Activated naive CD8-positive, alpha-beta T cell (primary cell): ENCODE measurements around the gene LRMDA.

Experiments
- H3K27ac Mint-ChIP-seq: one replicate; pipeline ENCODE4 v1.8.0; 2021; ENCODE audit warnings: mixed read lengths
- H3K27me3 Mint-ChIP-seq: one replicate; pipeline ENCODE4 v1.8.0; 2021; ENCODE audit warnings: mixed read lengths
- H3K36me3 Mint-ChIP-seq: one replicate; pipeline ENCODE4 v1.8.0; 2021; ENCODE audit warnings: mixed read lengths
- H3K4me1 Mint-ChIP-seq: one replicate; pipeline ENCODE4 v1.8.0; 2021; ENCODE audit warnings: low read depth, mixed read lengths
- H3K4me3 Mint-ChIP-seq: one replicate; pipeline ENCODE4 v1.8.0; 2021; ENCODE audit warnings: mild to moderate bottlenecking, mixed read lengths
- H3K9me3 Mint-ChIP-seq: one replicate; pipeline ENCODE4 v1.8.0; 2021; ENCODE audit warnings: low read depth, mixed read lengths

Gene LRMDA

DNA sequence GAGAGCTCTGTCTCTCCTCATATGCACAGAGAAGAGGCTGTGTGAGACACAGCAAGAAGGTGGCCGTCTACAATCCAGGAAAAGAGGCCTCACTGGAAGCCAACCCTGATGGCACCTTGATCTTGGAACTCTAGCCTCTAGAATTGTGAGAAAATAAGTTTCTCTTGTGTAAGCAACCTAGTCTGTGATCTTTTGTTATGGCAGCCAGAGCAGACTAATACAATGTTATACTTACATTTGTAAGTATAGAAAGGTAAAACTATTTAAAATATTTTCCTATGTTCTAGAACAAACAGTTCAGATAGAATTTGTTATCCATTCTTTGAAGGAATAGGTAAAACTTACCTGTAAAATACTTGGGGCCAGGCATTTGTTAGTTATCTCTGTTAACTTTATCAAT, 53.3 kb downstream of the LRMDA start:
- H3K36me3 Mint-ChIP-seq, result no peaks in the 10 kb centered on the region
- H3K9me3 Mint-ChIP-seq, result no peaks in the 10 kb centered on the region
- peaks cover 2% of the 10 kb centered on the region for H3K27me3 Mint-ChIP-seq
- H3K27ac Mint-ChIP-seq, result no peak overlapping the region
- H3K4me1 Mint-ChIP-seq, result no peaks in the 10 kb centered on the region
- H3K4me3 Mint-ChIP-seq, result no peak overlapping the region

DNA sequence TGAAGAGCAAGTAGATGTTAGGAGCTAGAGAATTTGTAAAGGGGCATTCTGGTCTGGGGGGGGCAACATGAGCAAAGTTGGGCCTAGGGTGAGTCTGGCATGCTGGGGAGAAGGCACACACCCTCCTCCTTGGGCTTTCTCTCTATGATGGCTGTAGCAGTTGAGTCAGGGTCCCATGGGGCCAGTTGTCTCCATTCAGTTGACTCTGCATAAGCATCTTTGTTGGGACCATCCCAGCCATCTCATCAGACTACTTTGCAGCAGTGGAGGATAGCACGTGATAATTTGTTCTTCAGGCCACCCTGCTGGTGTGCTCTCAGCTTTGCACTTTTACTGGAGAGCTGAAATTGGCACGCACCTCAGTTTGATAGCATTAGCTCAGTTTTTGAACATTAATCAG, 55.2 kb downstream of the LRMDA start:
- Mint-ChIP-seq H3K27me3 (peaks cover 2% of the 10 kb centered on the region), H3K27ac (no peak overlapping the region), H3K36me3 (no peaks in the 10 kb centered on the region), H3K4me3 (no peak overlapping the region), H3K4me1 (no peaks in the 10 kb centered on the region), H3K9me3 (no peaks in the 10 kb centered on the region)

DNA sequence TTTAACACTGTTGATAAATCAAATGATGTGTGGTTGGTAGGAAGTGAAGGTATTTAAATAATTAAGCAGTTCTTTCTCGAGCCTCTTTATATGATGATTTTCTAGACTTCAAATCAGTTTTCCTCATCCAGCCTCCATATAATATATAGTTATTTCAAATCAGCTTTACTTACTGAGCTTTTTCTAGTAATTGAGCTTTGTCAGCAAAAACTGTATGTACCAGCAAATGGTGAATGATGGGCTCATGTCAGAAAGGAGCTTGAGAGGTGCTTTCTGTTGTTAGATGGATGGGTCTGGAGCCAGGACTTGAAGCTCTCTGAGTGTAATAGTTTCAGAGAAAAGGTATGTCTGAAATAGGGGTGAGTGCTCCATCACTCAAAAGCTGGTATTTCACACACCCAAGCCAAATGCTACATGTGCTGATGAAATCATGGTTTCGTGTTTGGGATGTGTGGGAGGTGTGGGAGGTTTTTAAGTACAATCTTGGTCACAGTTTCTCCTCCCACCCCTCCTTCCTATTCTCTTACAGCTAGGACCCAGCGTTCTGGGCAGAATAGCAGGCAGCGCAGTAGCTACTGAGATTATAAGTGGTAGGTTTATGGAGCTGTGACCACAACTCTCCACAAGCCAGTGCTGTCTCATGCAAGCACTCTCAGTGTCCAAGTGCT, 55.8 kb downstream of the LRMDA start:
- no peak overlapping the region for H3K27ac Mint-ChIP-seq
- H3K27me3 Mint-ChIP-seq, result peaks cover 3% of the 10 kb centered on the region
- no peaks in the 10 kb centered on the region for H3K36me3 Mint-ChIP-seq
- H3K4me3 Mint-ChIP-seq, result no peak overlapping the region
- no peaks in the 10 kb centered on the region for H3K4me1 Mint-ChIP-seq
- no peaks in the 10 kb centered on the region for H3K9me3 Mint-ChIP-seq

DNA sequence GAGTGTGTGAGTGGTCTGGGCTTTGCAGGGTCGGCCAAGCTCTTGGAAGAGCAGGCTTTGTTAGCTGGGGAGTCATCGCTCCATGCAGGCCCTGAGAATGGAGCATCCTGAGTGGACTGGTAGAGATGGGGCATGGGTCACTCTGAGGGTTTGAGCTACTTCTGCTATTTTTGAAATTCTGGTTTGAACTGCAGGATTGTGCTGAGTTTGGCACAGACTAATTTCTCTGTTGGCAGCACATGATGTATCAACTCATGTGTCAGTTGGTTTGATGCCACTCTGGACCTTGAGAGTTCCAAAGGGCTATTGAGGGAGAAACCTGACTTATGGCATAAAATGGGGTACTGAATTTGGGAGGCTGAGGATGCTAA, 56.3 kb downstream of the LRMDA start:
- H3K27me3 Mint-ChIP-seq, result peaks cover 4% of the 10 kb centered on the region
- H3K27ac Mint-ChIP-seq, result no peak overlapping the region
- H3K4me1 Mint-ChIP-seq, result no peaks in the 10 kb centered on the region
- H3K9me3 Mint-ChIP-seq, result no peaks in the 10 kb centered on the region
- H3K4me3 Mint-ChIP-seq, result no peak overlapping the region
- no peaks in the 10 kb centered on the region for H3K36me3 Mint-ChIP-seq

DNA sequence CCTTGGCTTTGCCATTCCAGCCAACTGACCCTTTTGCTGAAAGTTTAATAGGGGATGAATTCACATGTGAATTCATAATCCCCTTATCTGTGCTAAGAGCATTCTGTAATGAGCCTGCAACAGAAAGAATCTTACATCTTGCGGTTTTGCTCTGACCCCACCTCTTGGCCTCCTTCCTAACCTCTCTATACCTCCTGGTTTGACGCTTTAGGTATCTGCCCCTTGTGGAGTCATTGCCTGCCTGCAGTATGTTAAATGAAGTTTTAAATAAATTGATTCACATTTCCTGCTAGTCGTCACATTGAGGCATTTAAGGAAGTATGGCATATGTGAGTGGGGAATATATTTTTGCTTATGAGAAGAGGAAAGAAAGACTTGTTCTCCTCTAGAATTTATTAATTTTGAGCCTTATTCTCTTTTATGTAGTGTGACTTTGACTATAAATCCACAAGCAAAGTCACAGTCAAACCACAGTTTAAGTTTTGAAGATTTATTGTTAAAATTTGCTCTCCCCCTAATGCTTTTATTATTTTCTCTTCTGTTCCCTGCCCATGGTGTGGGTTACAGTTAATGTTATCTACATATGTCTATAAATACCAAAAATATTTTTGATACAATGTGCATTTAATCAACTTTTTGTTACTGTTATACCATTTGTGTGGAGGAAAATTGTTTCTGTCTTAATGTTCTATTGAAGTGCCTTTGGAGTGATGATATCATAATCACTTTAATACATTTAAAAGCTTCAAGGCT, 60.9 kb downstream of the LRMDA start:
- H3K27me3 Mint-ChIP-seq, result peaks cover 2% of the 10 kb centered on the region
- no peaks in the 10 kb centered on the region for H3K4me1 Mint-ChIP-seq
- no peaks in the 10 kb centered on the region for H3K9me3 Mint-ChIP-seq
- H3K4me3 Mint-ChIP-seq, result no peak overlapping the region
- no peaks in the 10 kb centered on the region for H3K36me3 Mint-ChIP-seq
- no peak overlapping the region for H3K27ac Mint-ChIP-seq

DNA sequence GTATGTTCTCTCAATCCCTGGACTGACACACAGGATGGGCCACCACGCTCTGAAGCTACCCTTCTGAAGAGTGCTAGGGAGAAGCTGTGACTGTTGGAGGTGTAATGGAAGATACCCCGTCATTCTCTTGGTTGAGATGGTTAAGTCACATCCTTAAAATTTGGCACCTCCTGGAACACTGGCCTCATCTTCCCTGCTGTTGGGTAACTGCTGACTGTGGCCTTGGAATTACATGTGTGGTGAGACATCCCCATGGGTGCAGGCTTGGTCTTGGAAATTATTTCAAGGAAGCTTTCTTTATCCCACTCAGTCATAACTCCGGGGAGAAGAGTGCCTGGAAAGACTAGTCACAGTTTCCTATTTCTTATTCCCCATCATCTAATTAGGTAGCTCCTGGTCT, 62.0 kb downstream of the LRMDA start:
- Mint-ChIP-seq H3K27me3 (peaks cover 2% of the 10 kb centered on the region), H3K4me1 (no peaks in the 10 kb centered on the region), H3K27ac (no peak overlapping the region), H3K4me3 (no peak overlapping the region), H3K9me3 (no peaks in the 10 kb centered on the region), H3K36me3 (no peaks in the 10 kb centered on the region)

DNA sequence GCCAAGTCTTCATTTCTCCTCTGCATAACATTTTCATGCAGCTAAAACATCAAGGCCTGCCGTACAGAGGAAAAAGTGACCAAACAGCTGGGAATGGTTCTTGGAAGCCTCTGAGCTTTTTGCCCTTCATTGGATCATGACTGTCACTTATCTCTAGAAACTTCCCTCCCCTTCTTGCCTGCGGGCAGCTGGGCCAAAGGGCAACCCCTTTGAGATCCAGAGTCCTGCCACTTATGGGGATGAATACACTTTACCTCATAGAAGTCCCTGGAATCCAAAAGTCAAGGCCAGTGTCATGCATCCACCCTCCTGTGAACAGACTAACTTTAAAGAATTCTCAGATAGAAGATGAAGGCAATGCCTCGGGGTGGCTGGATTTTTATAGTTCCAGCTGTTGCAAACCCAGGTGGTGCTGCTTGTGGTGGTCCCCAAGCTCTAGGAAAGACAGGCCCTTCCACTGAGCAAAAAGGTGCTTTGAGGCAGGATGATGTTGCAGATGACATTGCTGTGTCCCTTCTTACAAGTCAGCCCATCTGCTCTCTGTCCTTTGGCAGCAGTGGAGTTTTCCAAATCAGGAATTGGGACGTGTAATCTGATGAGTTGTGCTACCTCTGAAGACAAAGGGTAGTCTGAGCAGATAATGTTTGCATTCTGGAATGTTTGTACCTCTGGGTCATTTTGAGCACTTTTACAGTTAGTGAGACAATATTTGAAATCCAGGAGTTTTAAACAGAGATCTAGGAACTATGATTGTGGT, 64.2 kb downstream of the LRMDA start:
- H3K9me3 Mint-ChIP-seq, result no peaks in the 10 kb centered on the region

DNA sequence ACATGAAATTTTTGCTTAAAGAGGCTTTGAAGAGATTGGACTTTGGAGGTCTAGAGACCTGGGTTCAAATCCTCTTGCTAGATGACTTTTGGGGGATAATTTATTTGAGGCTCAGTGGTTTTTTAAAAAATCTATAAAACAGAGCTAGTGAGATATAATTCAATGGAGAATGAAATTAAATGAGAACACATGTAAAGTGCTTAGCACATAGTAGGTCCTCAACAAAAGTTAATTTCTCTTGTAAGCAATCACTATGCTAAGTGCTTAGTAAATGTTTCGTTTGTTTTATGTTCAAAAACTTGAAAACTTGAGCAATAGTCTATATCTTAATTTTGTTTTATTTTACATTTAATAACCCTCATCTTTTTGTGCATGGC, 64.8 kb downstream of the LRMDA start:
- no peaks in the 10 kb centered on the region for H3K9me3 Mint-ChIP-seq
- H3K27me3 Mint-ChIP-seq, result peaks cover 5% of the 10 kb centered on the region
- H3K36me3 Mint-ChIP-seq, result no peaks in the 10 kb centered on the region
- no peak overlapping the region for H3K4me3 Mint-ChIP-seq
- H3K4me1 Mint-ChIP-seq, result no peaks in the 10 kb centered on the region
- no peak overlapping the region for H3K27ac Mint-ChIP-seq

More for the DNA sequence above, 64.2 kb downstream of the LRMDA start:
- Mint-ChIP-seq H3K4me1 (no peaks in the 10 kb centered on the region), H3K36me3 (no peaks in the 10 kb centered on the region), H3K27me3 (peaks cover 5% of the 10 kb centered on the region), H3K27ac (no peak overlapping the region), H3K4me3 (no peak overlapping the region)

DNA sequence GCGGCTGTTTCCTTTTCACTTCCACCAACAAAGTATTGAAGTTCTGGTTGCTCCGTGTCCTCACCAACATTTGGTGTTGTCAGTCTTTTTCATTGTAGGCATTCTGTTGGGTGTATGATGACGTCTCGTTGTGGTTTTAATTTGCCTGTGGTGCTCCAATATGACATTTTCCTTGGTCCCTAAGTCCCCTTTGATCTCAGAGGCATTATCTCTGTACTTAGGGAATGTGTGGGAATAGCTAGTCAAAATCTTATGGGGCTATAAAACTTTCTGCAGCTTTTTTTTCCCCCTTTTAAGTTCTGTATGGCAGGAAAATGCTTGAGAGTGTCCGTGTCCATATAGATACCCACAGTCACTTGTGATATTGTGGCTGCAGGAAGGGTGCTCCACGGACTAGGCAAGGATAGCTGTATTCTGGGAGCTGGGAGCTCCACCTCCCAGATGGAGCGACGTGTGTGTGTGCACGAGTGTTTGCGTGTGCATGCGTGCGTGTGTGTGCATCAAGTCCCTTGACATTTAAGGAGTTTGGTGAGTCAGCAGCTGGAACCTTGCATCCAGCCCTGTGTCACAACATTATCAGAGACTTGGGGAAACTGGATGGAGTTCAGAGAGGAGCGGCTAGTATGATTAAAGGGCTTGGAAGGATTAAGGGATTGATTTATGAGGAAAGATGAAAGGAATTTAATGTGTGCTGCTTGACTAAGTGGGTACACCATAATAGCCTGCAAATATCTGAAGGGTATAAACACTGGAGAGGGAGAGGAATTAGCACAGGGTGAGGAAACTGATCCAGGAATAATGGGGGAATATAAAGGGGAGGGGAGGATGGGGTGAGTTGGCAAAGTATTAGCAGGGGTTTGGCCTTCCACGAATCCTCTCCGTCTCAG, 66.8 kb downstream of the LRMDA start:
- Mint-ChIP-seq H3K9me3 (no peaks in the 10 kb centered on the region), H3K27me3 (peaks cover 3% of the 10 kb centered on the region), H3K27ac (no peak overlapping the region), H3K4me1 (no peaks in the 10 kb centered on the region), H3K36me3 (no peaks in the 10 kb centered on the region), H3K4me3 (no peak overlapping the region)

DNA sequence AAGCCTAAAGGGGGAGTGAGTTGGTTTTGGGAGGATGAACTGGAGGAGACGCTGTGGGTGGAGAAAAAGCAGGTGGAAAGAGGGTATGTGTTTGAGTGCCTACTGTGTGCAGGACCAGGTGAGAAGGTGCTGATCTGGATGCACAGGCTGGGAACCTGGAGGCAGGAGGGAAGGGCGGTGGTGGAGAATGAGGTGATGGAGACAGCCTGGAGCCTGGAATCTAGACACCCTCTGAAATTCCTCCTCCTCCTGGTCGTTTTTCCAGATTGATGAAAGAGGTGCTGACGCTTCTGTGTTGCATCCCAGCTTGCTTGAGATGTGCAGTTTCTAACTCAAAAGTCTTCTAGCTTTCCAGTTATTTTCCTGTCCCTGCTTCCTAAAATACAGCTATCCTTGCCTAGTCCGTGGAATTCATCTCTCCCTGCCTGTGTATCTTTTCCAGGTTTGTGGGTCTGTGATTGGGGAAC, 67.5 kb downstream of the LRMDA start:
- no peak overlapping the region for H3K27ac Mint-ChIP-seq
- peaks cover 5% of the 10 kb centered on the region for H3K27me3 Mint-ChIP-seq
- no peaks in the 10 kb centered on the region for H3K4me1 Mint-ChIP-seq
- H3K36me3 Mint-ChIP-seq, result no peaks in the 10 kb centered on the region
- H3K9me3 Mint-ChIP-seq, result no peaks in the 10 kb centered on the region
- H3K4me3 Mint-ChIP-seq, result no peak overlapping the region

DNA sequence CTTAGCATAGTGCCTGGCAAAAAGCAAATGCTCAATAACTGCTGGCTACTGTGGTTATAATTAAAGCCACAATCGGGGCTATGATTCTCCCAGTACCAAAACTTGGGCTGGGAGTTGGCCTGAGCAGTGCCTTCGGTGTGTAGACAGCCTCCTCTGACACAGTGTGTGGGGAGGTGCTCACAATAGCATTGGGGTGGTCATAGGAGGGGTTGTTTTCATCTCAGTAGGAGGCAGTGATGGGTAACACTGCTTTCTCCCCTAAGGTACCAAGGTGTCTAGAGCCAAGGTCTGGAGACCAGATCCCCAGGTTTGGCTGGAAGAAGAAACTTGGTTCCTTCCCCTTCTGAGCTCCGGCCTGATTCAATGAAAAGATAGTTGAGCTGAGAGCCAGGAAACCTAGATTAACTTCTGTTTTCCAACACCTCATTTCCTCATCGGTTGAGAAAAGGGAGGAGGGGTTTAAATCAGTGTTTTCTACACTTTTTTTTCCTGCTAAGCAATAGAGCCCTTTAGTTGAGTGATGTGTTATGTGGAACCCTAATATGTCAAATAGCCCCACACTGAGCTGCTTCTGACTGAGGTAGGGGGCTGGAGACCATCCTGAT, 68.2 kb downstream of the LRMDA start:
- peaks cover 5% of the 10 kb centered on the region for H3K27me3 Mint-ChIP-seq
- no peaks in the 10 kb centered on the region for H3K4me1 Mint-ChIP-seq
- no peak overlapping the region for H3K4me3 Mint-ChIP-seq
- H3K9me3 Mint-ChIP-seq, result no peaks in the 10 kb centered on the region
- H3K36me3 Mint-ChIP-seq, result no peaks in the 10 kb centered on the region
- no peak overlapping the region for H3K27ac Mint-ChIP-seq

DNA sequence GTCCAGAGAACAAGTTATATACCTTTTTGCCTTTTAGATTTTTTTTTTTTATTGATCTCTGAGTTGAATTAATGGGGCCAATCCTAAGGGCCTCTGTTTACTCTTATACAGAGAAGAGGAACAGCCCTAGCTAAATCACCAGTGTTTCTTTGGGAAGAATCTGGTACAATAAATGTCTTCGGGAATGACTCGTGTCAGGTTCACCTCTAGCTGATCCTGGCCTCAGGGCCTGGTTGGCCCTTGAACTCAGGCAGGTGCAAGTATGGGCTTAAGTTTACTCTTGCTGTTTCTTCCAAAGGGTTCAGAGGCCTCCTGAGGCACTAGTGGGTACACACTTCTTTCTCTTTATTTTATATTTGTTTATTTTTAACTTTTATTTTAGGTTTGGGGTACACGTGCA, 71.0 kb downstream of the LRMDA start:
- H3K4me3 Mint-ChIP-seq, result no peak overlapping the region
- H3K36me3 Mint-ChIP-seq, result no peaks in the 10 kb centered on the region
- peaks cover 6% of the 10 kb centered on the region for H3K27me3 Mint-ChIP-seq
- H3K27ac Mint-ChIP-seq, result no peak overlapping the region
- H3K9me3 Mint-ChIP-seq, result no peaks in the 10 kb centered on the region
- no peaks in the 10 kb centered on the region for H3K4me1 Mint-ChIP-seq

DNA sequence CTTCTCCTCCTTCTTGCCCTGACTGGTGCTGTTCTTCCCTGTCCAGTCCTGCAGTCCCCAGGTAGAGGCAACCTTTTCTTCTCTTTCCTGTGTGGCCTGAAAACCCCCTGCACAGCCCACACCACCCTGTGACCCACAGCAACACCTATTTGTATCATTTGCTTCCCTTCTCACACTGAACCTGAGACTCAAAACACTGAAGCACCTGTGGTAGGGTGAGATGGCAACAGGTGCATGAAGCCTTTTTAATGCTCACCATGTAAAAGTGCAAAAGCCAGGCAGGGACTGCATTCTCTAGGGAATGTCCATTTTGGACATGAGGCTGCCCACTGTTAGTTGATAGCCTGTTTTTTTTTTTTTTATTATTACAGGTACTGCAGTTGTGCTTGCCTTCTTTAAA, 71.4 kb downstream of the LRMDA start:
- Mint-ChIP-seq H3K9me3 (no peaks in the 10 kb centered on the region), H3K36me3 (no peaks in the 10 kb centered on the region), H3K27me3 (peaks cover 6% of the 10 kb centered on the region), H3K27ac (no peak overlapping the region), H3K4me3 (no peak overlapping the region), H3K4me1 (no peaks in the 10 kb centered on the region)

DNA sequence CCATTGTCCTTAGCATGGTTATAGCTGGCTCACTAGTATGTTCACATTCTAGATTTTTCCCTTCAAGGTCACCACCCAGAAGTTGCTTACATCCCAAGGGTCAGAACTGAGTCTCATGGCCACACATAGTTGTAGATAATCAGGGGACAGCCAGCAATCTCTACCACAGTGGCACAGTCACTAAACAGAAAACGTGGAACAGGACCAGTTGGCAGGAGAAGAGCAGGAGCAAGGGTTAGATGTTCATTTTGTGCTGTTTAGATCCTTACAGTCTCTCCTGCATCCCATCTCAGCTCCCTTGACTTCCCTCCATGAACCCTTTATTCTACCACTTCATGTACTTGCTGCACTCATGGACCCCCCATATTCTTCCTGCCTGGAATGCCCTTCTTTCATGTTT, 73.9 kb downstream of the LRMDA start:
- Mint-ChIP-seq H3K36me3 (no peaks in the 10 kb centered on the region), H3K27ac (no peak overlapping the region), H3K4me1 (peaks cover 2% of the 10 kb centered on the region), H3K9me3 (no peaks in the 10 kb centered on the region), H3K27me3 (peaks cover 3% of the 10 kb centered on the region), H3K4me3 (no peak overlapping the region)
